Measurements from ENCODE around the gene CDRT15.

Gene CDRT15

DNA sequence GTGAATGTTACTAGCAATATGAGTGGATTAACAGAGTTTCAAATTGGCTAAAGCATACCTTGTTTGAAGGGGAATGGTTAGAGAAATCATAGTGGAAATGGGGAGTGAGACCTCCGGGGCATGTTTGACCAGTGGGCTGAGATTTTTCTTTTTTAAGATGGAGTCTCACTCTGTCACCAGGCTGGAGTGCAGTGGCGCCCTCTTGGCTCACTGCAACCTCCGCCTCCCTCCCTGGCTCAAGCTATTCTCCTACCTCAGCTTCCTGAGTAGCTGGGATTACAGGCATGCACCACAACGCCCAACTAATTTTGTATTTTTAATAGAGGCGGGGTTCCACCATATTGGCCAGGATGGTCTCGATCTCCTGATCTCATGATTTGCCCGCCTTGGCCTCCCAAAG is 9.6 kb downstream of the CDRT15 start:
- Histone ChIP-seq H3K4me1 (ENCODE audit: control extremely low read depth in 1 of 4, control insufficient read depth in 4 of 4, insufficient read depth in 4 of 4, low read length in 3 of 4) (peaks cover 3 to 22% (median 15%) of the 10 kb centered on the region in 4 experiments), H3K36me3 (ENCODE audit: control insufficient read depth in 4 of 4, insufficient read depth in 4 of 4, low read length in 3 of 4) (no peaks in the 10 kb centered on the region), H3K27me3 (replicated peaks in 2 of 5; ENCODE audit: control insufficient read depth in 4 of 5, insufficient read depth in 5 of 5, low read length in 4 of 5) (no peaks in the 10 kb centered on the region), H3K9me3 (ENCODE audit: control extremely low read depth in 1 of 5, control insufficient read depth in 4 of 5, insufficient read depth in 2 of 5, low read depth in 1 of 5, low read length in 4 of 5) (no peaks in the 10 kb centered on the region), H3K27ac (ENCODE audit: insufficient read depth in 1 of 2, low read depth in 1 of 2, low read length in 2 of 2, poor library complexity in 1 of 2, severe bottlenecking in 2 of 2) (no peak overlapping the region), H3K4me3 (ENCODE audit: control insufficient read depth in 1 of 7, extremely low read depth in 1 of 7, insufficient read depth in 4 of 7, low read depth in 2 of 7, low read length in 6 of 7) (no peak overlapping the region)
- ChIA-PET CTCF (interaction anchor here (0.6 kb wide), 1 partner anchor 477 kb away, joined by 3 read pairs; no protein-coding TSS in a partner anchor), POLR2A (no interaction called here)
- 97% methylated on average over 5 of the region's 7 CpGs for WGBS (ENCODE audit: insufficient coverage)
- DNase-seq = no peak

DNA sequence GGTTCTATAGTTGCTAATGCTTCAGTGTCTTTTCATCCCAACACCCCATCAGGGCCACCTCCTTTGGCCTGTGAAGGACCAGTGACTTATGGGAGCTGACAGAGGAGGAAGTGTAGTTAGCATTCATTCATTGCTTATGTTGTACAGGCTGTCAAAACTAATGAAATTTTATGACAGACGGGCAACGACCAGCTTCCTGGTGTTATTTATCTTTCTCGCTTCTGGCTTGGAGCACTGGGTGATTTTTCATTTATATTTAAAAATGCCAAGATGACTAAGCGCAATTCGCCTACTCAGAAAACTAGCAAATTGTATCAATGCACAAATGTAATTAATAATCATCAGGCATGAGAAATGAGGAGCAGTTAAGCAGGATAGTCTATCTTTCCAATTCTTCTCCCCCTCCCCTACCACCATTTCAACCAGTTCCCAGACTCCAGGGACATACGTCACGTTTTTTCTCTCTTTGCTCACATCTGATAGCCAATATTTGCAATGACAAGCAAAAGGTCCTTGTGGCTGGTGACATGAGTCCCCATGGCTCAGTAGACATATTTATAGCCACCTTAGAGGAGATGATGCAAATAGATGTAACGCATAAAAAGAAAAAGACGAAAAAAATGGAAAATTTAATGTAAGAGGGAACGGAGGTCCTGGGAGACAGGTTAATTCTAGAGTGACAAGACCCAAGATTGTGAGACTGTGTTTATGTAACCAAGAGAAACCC is 11.2 kb downstream of the CDRT15 start:
- Histone ChIP-seq H3K4me1 (ENCODE audit: control extremely low read depth in 1 of 4, control insufficient read depth in 4 of 4, insufficient read depth in 4 of 4, low read length in 3 of 4) (peaks cover 3 to 22% (median 15%) of the 10 kb centered on the region in 4 experiments), H3K27me3 (replicated peaks in 2 of 5; ENCODE audit: control insufficient read depth in 4 of 5, insufficient read depth in 5 of 5, low read length in 4 of 5) (no peaks in the 10 kb centered on the region), H3K4me3 (ENCODE audit: control insufficient read depth in 1 of 7, extremely low read depth in 1 of 7, insufficient read depth in 4 of 7, low read depth in 2 of 7, low read length in 6 of 7) (peak overlapping the region in 3 of 7 experiments; percentile 9 to 48 (median 27)), H3K27ac (ENCODE audit: insufficient read depth in 1 of 2, low read depth in 1 of 2, low read length in 2 of 2, poor library complexity in 1 of 2, severe bottlenecking in 2 of 2) (peak overlapping the region in 1 of 2 experiments; percentile 22), H3K9me3 (ENCODE audit: control extremely low read depth in 1 of 5, control insufficient read depth in 4 of 5, insufficient read depth in 2 of 5, low read depth in 1 of 5, low read length in 4 of 5) (peaks cover 0 to 1% (median 0%) of the 10 kb centered on the region in 5 experiments), H3K36me3 (ENCODE audit: control insufficient read depth in 4 of 4, insufficient read depth in 4 of 4, low read length in 3 of 4) (no peaks in the 10 kb centered on the region)
- ChIA-PET CTCF (no interaction called here), POLR2A (no interaction called here)
- peak in 2 of 3 donors; percentile 40 to 58 for DNase-seq
- 0% methylated on average over 2 of the region's 10 CpGs for WGBS (ENCODE audit: insufficient coverage)

DNA sequence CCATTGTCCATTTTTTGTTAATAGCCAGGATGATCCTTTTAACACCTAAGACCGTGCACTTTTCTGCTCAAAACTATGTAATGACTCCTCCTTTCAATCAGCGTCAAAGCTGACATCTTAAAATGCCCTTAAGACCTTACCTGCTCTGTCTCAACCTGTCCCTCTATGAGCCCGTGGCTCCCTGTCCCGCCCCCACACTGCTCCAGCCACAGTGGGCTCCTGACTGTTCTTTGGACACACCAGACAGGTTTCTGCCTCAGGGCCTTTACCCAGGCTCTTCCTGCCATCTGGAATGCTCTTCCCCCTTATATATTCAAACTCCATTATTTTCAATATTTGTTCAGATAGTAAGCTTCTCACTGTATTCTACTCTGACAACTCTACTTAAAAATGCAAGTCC is 14.1 kb downstream of the CDRT15 start:
- ChIA-PET CTCF (interaction anchor here (1.2 kb wide), 1 partner anchor 23 kb away, joined by 3 read pairs; no protein-coding TSS in a partner anchor), POLR2A (no interaction called here)
- Histone ChIP-seq H3K4me1 (ENCODE audit: control extremely low read depth in 1 of 4, control insufficient read depth in 4 of 4, insufficient read depth in 4 of 4, low read length in 3 of 4) (peaks cover 3 to 22% (median 15%) of the 10 kb centered on the region in 4 experiments), H3K27me3 (replicated peaks in 2 of 5; ENCODE audit: control insufficient read depth in 4 of 5, insufficient read depth in 5 of 5, low read length in 4 of 5) (no peaks in the 10 kb centered on the region), H3K36me3 (ENCODE audit: control insufficient read depth in 4 of 4, insufficient read depth in 4 of 4, low read length in 3 of 4) (no peaks in the 10 kb centered on the region), H3K27ac (ENCODE audit: insufficient read depth in 1 of 2, low read depth in 1 of 2, low read length in 2 of 2, poor library complexity in 1 of 2, severe bottlenecking in 2 of 2) (no peak overlapping the region), H3K4me3 (ENCODE audit: control insufficient read depth in 1 of 7, extremely low read depth in 1 of 7, insufficient read depth in 4 of 7, low read depth in 2 of 7, low read length in 6 of 7) (no peak overlapping the region), H3K9me3 (ENCODE audit: control extremely low read depth in 1 of 5, control insufficient read depth in 4 of 5, insufficient read depth in 2 of 5, low read depth in 1 of 5, low read length in 4 of 5) (peaks cover 0 to 1% (median 0%) of the 10 kb centered on the region in 5 experiments)
- 98% methylated on average over 4 of the region's 4 CpGs for WGBS (ENCODE audit: insufficient coverage)
- no peak for DNase-seq

DNA sequence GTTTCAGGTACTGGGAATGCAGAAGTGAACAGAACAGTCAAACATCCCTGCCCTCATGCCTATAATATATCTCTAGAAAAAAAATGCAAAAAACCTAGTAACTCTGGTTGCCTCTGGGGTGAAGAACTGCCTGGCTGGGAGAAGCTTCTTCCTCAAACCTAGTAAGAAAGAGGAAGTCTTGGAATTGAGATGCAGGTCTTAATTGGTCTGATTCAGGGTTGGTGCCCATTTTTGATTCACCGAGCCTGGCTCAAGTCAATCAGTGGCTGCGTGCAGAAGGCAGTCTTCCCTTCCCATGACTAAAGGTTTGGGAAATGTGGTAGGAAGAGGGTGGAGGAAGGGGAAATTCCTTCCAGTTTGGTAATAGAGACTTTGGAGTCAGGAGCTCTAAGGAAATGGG is 22.4 kb downstream of the CDRT15 start:
- ChIA-PET CTCF (interaction anchor here (1.2 to 2.1 kb wide), 2 partner anchors 11 to 83 kb away, joined by 3 to 7 read pairs; no protein-coding TSS in a partner anchor), POLR2A (no interaction called here)
- 92% methylated on average over 2 of the region's 2 CpGs for WGBS (ENCODE audit: insufficient coverage)

DNA sequence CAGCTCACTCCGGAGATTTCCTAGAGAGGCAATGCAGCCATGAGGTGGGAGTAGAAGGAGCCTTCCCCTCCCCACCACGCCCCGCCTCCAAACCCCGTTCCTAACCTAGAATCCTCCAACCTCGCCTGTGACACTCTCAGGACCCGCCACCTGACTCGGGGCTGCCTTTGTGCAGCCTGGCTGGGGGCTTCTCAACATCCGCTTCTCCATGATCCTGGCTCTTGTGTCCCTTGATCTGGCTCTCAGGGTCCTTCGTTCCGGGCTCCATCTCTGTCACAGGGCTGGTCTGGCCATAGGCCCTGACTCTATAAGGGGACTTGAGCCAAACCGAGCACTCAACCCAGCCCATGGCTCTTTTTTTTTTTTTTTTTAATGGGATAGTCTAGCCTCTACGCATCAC is 24.3 kb downstream of the CDRT15 start:
- peaks cover 0 to 9% (median 5%) of the 10 kb centered on the region in 4 experiments for H3K4me1 ChIP-seq (ENCODE audit: control extremely low read depth in 1 of 4, control insufficient read depth in 4 of 4, insufficient read depth in 4 of 4, low read length in 3 of 4)
- H3K27ac ChIP-seq (ENCODE audit: insufficient read depth in 1 of 2, low read depth in 1 of 2, low read length in 2 of 2, poor library complexity in 1 of 2, severe bottlenecking in 2 of 2) = no peak overlapping the region
- H3K4me3 ChIP-seq (ENCODE audit: control insufficient read depth in 1 of 7, extremely low read depth in 1 of 7, insufficient read depth in 4 of 7, low read depth in 2 of 7, low read length in 6 of 7) = no peak overlapping the region
- POLR2A ChIA-PET = interaction anchor here (1.2 kb wide), 1 partner anchor 85 kb away, joined by 4 read pairs; no protein-coding TSS in a partner anchor
- H3K9me3 ChIP-seq (ENCODE audit: control extremely low read depth in 1 of 5, control insufficient read depth in 4 of 5, insufficient read depth in 2 of 5, low read depth in 1 of 5, low read length in 4 of 5) = peaks cover 0 to 4% (median 2%) of the 10 kb centered on the region in 5 experiments
- CTCF ChIA-PET = interaction anchor here (0.8 to 1.5 kb wide), 5 partner anchors 81 to 715 kb away, joined by 3 to 7 read pairs (median 4); partner anchors contain the start of gene HS3ST3B1
- no peaks in the 10 kb centered on the region for H3K27me3 ChIP-seq (replicated peaks in 2 of 5; ENCODE audit: control insufficient read depth in 4 of 5, insufficient read depth in 5 of 5, low read length in 4 of 5)
- 99% methylated on average over 8 of the region's 12 CpGs for WGBS (ENCODE audit: insufficient coverage)
- DNase-seq = no peak
- peaks cover 0 to 27% (median 9%) of the 10 kb centered on the region in 4 experiments for H3K36me3 ChIP-seq (ENCODE audit: control insufficient read depth in 4 of 4, insufficient read depth in 4 of 4, low read length in 3 of 4)

More for the DNA sequence above, 22.4 kb downstream of the CDRT15 start:
- Histone ChIP-seq H3K36me3 (ENCODE audit: control insufficient read depth in 4 of 4, insufficient read depth in 4 of 4, low read length in 3 of 4) (peaks cover 0 to 18% (median 5%) of the 10 kb centered on the region in 4 experiments), H3K4me1 (ENCODE audit: control extremely low read depth in 1 of 4, control insufficient read depth in 4 of 4, insufficient read depth in 4 of 4, low read length in 3 of 4) (peaks cover 0 to 9% (median 5%) of the 10 kb centered on the region in 4 experiments), H3K9me3 (ENCODE audit: control extremely low read depth in 1 of 5, control insufficient read depth in 4 of 5, insufficient read depth in 2 of 5, low read depth in 1 of 5, low read length in 4 of 5) (peaks cover 0 to 4% (median 2%) of the 10 kb centered on the region in 5 experiments), H3K27me3 (replicated peaks in 2 of 5; ENCODE audit: control insufficient read depth in 4 of 5, insufficient read depth in 5 of 5, low read length in 4 of 5) (no peaks in the 10 kb centered on the region), H3K4me3 (ENCODE audit: control insufficient read depth in 1 of 7, extremely low read depth in 1 of 7, insufficient read depth in 4 of 7, low read depth in 2 of 7, low read length in 6 of 7) (no peak overlapping the region), H3K27ac (ENCODE audit: insufficient read depth in 1 of 2, low read depth in 1 of 2, low read length in 2 of 2, poor library complexity in 1 of 2, severe bottlenecking in 2 of 2) (no peak overlapping the region)
- peak in 2 of 3 donors; percentile 54 to 69 for DNase-seq

DNA sequence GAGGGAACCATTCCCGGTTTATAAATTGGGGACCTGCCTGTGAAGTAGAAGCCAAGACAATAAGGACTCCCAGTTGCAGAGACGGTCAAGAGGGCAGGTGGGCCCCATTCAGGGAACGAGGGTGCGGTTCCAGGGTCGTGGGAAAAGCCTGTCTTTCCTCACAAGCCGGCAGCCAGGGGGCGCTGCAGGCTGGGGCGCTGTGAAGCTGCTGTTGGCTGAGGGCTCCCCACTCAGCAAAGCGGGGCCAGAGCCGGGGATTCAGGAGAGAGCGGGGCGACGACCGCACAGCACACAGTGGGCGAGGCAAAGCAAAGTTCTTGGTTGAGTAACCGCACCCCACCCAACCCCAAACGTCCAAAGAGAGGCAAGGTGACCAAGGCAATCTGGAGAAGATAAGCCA is 24.9 kb downstream of the CDRT15 start:
- ChIA-PET POLR2A (interaction anchor here (1.2 kb wide), 1 partner anchor 86 kb away, joined by 4 read pairs; no protein-coding TSS in a partner anchor), CTCF (interaction anchor here (0.8 to 1.5 kb wide), 5 partner anchors 82 to 715 kb away, joined by 3 to 7 read pairs (median 4); partner anchors contain the start of gene HS3ST3B1)
- peaks cover 0 to 9% (median 5%) of the 10 kb centered on the region in 4 experiments for H3K4me1 ChIP-seq (ENCODE audit: control extremely low read depth in 1 of 4, control insufficient read depth in 4 of 4, insufficient read depth in 4 of 4, low read length in 3 of 4)
- H3K27ac ChIP-seq (ENCODE audit: insufficient read depth in 1 of 2, low read depth in 1 of 2, low read length in 2 of 2, poor library complexity in 1 of 2, severe bottlenecking in 2 of 2) = no peak overlapping the region
- peak; percentile 39 to 59 (median 55) for DNase-seq
- peaks cover 0 to 4% (median 2%) of the 10 kb centered on the region in 5 experiments for H3K9me3 ChIP-seq (ENCODE audit: control extremely low read depth in 1 of 5, control insufficient read depth in 4 of 5, insufficient read depth in 2 of 5, low read depth in 1 of 5, low read length in 4 of 5)
- H3K27me3 ChIP-seq (replicated peaks in 2 of 5; ENCODE audit: control insufficient read depth in 4 of 5, insufficient read depth in 5 of 5, low read length in 4 of 5) = no peaks in the 10 kb centered on the region
- no peak overlapping the region for H3K4me3 ChIP-seq (ENCODE audit: control insufficient read depth in 1 of 7, extremely low read depth in 1 of 7, insufficient read depth in 4 of 7, low read depth in 2 of 7, low read length in 6 of 7)
- H3K36me3 ChIP-seq (ENCODE audit: control insufficient read depth in 4 of 4, insufficient read depth in 4 of 4, low read length in 3 of 4) = peaks cover 0 to 33% (median 10%) of the 10 kb centered on the region in 4 experiments
- WGBS (ENCODE audit: insufficient coverage) = 57% methylated on average over 17 of the region's 17 CpGs

All from common myeloid progenitor, CD34-positive (primary cell).